ENCODE results near the gene SLC28A1.

The SLC28A1 gene

DNA sequence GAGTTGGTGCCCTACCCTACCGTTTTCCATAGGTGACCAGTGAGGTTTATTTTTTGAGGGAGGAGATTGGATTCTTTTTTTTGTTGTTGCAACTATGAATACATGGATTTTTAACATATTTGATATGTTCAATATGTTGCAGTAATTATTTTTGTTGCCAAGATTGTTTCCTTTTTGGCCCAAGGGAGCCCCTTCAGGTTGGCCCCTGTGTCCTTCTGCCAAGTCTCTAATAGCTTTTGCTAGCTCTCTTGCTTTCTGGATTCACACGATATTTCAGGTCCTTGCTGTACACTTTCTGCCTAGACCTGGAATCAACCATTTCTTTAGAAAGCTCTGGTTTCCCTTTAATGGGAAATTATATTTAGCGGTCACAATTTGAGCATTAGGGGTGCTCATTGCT is 22.7 kb upstream of the SLC28A1 start:
- no peak overlapping the region for H3K27ac ChIP-seq
- TF ChIP-seq ZFX (IDR thresholded peaks at IDR 0.05; ENCODE audit: borderline replicate concordance), result no peak
- TF ChIP-seq CTCF (IDR thresholded peaks at IDR 0.05), result no peak

GRCh38 chr15:84862214-84862975 is 22.1 kb upstream of the SLC28A1 start:
- TF ChIP-seq ZFX (IDR thresholded peaks at IDR 0.05; ENCODE audit: borderline replicate concordance), result no peak
- no peak overlapping the region for H3K27ac ChIP-seq

DNA sequence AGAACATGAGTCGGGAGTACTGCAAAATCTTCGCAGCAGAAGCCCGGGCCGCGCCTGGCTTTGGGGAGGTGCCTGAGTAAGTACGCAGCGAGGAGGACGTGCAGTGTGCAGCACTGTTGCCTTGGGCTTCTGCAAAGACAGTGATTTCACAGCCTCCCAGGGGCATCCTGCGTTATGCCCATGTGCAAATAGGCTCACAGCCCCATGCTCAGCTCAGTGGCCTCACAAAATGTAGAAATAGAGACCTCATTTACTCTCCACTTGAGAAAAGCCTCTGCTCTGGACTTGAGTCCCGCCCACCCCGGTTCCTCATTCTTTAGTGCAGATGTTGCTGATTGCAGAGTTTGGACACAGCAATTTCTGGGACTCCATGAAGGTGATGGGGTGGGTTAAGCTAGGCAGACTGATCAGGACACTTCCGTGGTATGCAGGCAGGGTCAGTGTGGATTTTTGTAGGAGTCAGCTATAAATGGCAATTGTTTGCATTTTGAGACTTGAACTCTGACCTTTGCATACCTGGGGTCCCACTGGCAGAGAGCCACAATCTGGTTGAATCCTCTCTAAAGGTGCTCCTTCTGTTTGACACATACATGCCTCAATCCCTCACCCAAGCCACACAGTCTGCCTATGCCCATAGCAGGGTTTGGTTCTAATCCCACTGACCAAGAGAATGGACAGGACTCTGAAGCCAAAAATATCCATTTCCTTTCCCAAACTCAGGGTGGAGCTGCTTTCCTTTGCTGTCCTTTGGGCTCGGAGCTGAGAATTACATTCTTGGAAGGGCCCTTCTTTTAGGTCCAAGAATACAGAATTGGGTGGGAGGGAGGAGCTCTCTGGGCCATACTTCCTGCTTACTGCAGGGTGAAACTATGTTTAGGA is 20.7 kb upstream of the SLC28A1 start:
- no peak overlapping the region for H3K27ac ChIP-seq
- TF ChIP-seq CTCF (IDR thresholded peaks at IDR 0.05) (no peak), ZFX (IDR thresholded peaks at IDR 0.05; ENCODE audit: borderline replicate concordance) (no peak)

DNA sequence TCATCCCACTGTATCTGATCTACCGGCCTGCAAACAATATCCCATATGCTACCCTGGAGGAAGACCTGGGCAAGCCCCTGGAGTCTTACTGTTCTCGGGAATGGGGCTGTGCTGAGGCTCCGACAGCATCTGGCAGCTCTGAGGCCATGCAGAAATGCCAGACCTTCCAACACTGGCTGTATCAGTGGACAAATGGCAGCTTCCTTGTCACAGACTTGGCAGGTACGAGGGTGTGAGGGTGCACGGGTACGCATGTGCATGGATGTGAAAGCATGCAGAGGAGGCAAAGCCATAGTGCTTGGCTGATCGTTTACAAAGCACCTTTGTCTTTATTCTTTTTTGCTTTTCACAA is 20.0 kb upstream of the SLC28A1 start:
- no peak overlapping the region for H3K27ac ChIP-seq
- TF ChIP-seq ZFX (IDR thresholded peaks at IDR 0.05; ENCODE audit: borderline replicate concordance) (no peak), CTCF (IDR thresholded peaks at IDR 0.05) (no peak)

DNA sequence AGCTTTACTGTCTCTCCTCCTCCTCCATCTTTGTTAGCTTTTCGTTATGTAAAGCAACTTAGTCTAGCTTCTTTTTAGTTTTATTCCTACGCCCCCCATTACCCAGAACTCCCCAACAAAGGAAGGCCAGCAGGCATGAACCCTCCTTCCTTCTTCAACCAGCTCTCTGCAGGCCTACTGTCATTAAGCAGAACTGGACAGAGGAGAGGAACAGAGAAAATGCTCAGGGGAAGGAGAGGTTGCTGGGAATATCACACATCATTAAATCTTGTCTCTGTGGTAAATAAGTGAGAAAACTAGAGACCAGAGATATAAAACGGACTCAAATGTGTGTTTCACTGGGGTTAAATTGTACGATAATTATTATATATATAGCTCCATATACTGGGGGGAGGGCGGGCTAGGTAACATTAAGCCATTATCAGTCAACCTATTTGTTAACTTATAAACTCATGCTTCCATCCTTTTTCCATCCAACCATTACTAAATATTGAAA is 19.3 kb upstream of the SLC28A1 start:
- TF ChIP-seq ZFX (IDR thresholded peaks at IDR 0.05; ENCODE audit: borderline replicate concordance) (no peak), CTCF (IDR thresholded peaks at IDR 0.05) (no peak)
- no peak overlapping the region for H3K27ac ChIP-seq

- TF ChIP-seq CTCF (IDR thresholded peaks at IDR 0.05), result no peak
- TF ChIP-seq ZFX (IDR thresholded peaks at IDR 0.05; ENCODE audit: borderline replicate concordance), result no peak
- no peak overlapping the region for H3K27ac ChIP-seq
Measured at GRCh38 chr15:84868037-84868880, 16.2 kb upstream of the SLC28A1 start.

DNA sequence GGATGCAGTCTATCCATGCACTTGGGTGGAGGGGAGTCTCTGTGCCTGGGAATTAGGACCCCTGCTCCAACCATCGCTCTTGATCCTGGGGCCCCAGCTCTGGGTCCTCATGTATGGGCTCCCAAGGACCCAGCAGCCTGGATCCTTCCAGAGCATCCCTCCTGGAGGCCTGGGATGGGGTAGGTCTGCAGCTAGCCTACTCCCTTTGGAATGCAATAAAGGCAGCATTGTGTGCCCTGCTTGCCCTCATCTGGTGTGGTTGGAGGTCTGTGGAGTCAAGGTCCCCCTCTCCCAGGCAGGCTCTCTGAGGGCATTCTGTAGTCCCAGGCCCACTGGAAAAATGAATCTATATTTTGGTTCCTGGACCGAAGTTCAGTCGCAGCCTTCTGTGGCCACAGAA is 15.0 kb upstream of the SLC28A1 start:
- H3K27ac ChIP-seq, result no peak overlapping the region
- TF ChIP-seq CTCF (IDR thresholded peaks at IDR 0.05), result no peak
- no peak for TF ChIP-seq ZFX (IDR thresholded peaks at IDR 0.05; ENCODE audit: borderline replicate concordance)

Data from 22Rv1 (cell line).